HepG2 (cell line): ENCODE measurements around the gene CCDC88C.

Experiments used
- TCF7 ChIP-seq: sonication (generic); IDR thresholded peaks from 2 replicates; pipeline ENCODE4 v1.6.1; 2016; ENCODE audit warnings: antibody characterized with exemption, low read depth
- TF ChIP-seq, protein P1 (sequence below): sonication (generic); formaldehyde crosslinking; IDR thresholded peaks from 2 replicates; pipeline ENCODE4 v1.5.0; 2020; ENCODE audit warnings: mild to moderate bottlenecking, missing genetic modification reagents, moderate library complexity
- TF ChIP-seq, protein P2 (sequence below): sonication (generic); formaldehyde crosslinking; IDR thresholded peaks from 2 replicates; pipeline ENCODE4 v1.4.0; 2020; ENCODE audit warnings: missing genetic modification reagents
- TF ChIP-seq, protein P3 (sequence below): sonication (generic); formaldehyde crosslinking; conservative IDR thresholded peaks from 2 replicates; pipeline ENCODE4 v1.4.0; 2020; ENCODE audit warnings: missing genetic modification reagents

DNA sequence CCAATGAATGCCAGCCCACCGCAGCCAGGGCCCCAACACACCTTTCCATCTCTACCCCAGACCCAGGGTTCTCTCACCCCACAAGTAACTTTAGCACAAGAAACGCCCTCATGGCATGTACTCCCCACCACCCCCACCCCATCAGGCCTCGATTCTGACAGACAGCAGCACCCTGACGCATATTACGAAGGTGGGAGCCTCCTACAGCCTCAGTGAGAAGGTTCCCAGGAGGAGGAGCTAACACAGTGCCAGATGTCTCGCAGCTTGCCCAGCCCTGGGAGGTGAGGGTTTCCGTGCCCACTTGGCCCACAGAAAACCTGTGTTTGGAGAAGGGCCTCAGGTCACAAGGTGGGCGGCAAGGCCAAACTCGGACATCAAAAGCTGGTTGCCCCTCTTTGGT, 32.4 kb downstream of the CCDC88C start:
- TF ChIP-seq, protein P1, sequence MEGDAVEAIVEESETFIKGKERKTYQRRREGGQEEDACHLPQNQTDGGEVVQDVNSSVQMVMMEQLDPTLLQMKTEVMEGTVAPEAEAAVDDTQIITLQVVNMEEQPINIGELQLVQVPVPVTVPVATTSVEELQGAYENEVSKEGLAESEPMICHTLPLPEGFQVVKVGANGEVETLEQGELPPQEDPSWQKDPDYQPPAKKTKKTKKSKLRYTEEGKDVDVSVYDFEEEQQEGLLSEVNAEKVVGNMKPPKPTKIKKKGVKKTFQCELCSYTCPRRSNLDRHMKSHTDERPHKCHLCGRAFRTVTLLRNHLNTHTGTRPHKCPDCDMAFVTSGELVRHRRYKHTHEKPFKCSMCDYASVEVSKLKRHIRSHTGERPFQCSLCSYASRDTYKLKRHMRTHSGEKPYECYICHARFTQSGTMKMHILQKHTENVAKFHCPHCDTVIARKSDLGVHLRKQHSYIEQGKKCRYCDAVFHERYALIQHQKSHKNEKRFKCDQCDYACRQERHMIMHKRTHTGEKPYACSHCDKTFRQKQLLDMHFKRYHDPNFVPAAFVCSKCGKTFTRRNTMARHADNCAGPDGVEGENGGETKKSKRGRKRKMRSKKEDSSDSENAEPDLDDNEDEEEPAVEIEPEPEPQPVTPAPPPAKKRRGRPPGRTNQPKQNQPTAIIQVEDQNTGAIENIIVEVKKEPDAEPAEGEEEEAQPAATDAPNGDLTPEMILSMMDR: no peak
- TF ChIP-seq, protein P2, sequence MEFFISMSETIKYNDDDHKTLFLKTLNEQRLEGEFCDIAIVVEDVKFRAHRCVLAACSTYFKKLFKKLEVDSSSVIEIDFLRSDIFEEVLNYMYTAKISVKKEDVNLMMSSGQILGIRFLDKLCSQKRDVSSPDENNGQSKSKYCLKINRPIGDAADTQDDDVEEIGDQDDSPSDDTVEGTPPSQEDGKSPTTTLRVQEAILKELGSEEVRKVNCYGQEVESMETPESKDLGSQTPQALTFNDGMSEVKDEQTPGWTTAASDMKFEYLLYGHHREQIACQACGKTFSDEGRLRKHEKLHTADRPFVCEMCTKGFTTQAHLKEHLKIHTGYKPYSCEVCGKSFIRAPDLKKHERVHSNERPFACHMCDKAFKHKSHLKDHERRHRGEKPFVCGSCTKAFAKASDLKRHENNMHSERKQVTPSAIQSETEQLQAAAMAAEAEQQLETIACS (CRISPR knock-in tag): no peak
- TF ChIP-seq, protein P3, sequence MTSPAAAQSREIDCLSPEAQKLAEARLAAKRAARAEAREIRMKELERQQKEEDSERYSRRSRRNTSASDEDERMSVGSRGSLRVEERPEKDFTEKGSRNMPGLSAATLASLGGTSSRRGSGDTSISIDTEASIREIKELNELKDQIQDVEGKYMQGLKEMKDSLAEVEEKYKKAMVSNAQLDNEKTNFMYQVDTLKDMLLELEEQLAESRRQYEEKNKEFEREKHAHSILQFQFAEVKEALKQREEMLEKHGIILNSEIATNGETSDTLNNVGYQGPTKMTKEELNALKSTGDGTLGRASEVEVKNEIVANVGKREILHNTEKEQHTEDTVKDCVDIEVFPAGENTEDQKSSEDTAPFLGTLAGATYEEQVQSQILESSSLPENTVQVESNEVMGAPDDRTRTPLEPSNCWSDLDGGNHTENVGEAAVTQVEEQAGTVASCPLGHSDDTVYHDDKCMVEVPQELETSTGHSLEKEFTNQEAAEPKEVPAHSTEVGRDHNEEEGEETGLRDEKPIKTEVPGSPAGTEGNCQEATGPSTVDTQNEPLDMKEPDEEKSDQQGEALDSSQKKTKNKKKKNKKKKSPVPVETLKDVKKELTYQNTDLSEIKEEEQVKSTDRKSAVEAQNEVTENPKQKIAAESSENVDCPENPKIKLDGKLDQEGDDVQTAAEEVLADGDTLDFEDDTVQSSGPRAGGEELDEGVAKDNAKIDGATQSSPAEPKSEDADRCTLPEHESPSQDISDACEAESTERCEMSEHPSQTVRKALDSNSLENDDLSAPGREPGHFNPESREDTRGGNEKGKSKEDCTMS (CRISPR knock-in tag): no peak
- TF ChIP-seq TCF7: no peak
